Measurements from ENCODE around the gene FXR2. TPM values are rescaled to one million over a fixed set of nuclear protein-coding genes. Genes with fewer than 3 reads are reported as not detected.

FXR2 gene
- total RNA-seq, 1 experiment from 2014 or later = 36.4 TPM

GRCh38 chr17:7589204-7589868 is 25.4 kb downstream of the FXR2 start:
- Mint-ChIP-seq H3K27me3 (ENCODE audit: low read depth) (no peaks in the 10 kb centered on the region), H3K4me1 (peaks cover 25 to 56% of the 10 kb centered on the region in 2 experiments), H3K27ac (peak overlapping the region in 2 of 3 experiments; percentile 65 to 83; a peak in 2 of 7 replicates), H3K9me3 (no peaks in the 10 kb centered on the region), H3K36me3 (ENCODE audit: insufficient read depth in 1 of 3, low read depth in 3 of 3) (peaks cover 27 to 62% (median 53%) of the 10 kb centered on the region in 3 experiments), H3K4me3 (peak overlapping the region in 1 of 2 experiments; percentile 48; a peak in 2 of 5 replicates)
- peak overlapping the region; percentile 89 for H3K14ac ChIP-seq (ENCODE audit: insufficient read depth, low read length)
- no peak overlapping the region for H4K5ac ChIP-seq (ENCODE audit: insufficient read length, low read depth, low read length)
- peak overlapping the region; percentile 20 for H3K56ac ChIP-seq (ENCODE audit: insufficient read length, low read depth, low read length)
- no peak overlapping the region for H2AK5ac ChIP-seq (ENCODE audit: insufficient read length, low read length)
- WGBS (ENCODE audit: extremely low coverage, insufficient read length, low lambda C conversion rate) = no CpG with 5 or more reads among the region's 56 CpGs
- H3T11ph ChIP-seq (ENCODE audit: low read length) = no peak overlapping the region
- peaks cover 10% of the 10 kb centered on the region for H3K23me2 ChIP-seq (ENCODE audit: insufficient read length, low read depth, low read length, poor library complexity, severe bottlenecking)
- H3K79me2 ChIP-seq (ENCODE audit: insufficient read depth, low read length) = no peaks in the 10 kb centered on the region
- H3K23ac ChIP-seq (ENCODE audit: insufficient read length, low read depth, low read length) = no peak overlapping the region
- no peaks in the 10 kb centered on the region for H4K20me1 ChIP-seq (ENCODE audit: control insufficient read depth, insufficient read depth, insufficient read length)
- H4K91ac ChIP-seq (ENCODE audit: insufficient read length, low read depth, low read length) = no peak overlapping the region
- no peaks in the 10 kb centered on the region for H3K27me3 ChIP-seq (ENCODE audit: insufficient read depth, low read length)
- H3K27ac ChIP-seq (ENCODE audit: insufficient read length, low read depth, low read length) = no peak overlapping the region
- no peak overlapping the region for H4K8ac ChIP-seq (replicated peaks; ENCODE audit: insufficient read length, low read depth, low read length)
- DNase-seq = peak; percentile 93
- peak overlapping the region; percentile 70 for H3K9ac ChIP-seq (ENCODE audit: extremely low read depth, insufficient read length, low read length)
- peak overlapping the region; percentile 87 for H2BK15ac ChIP-seq (ENCODE audit: low read depth, low read length)
- no peak overlapping the region for H2BK120ac ChIP-seq (ENCODE audit: low read depth, low read length, poor library complexity, severe bottlenecking)
- no peak overlapping the region; the same call in 1 of the 2 replicates for H3K4ac ChIP-seq (ENCODE audit: low read depth, low read length)
- peak overlapping the region; percentile 91 for H3K4me2 ChIP-seq (ENCODE audit: insufficient read depth, insufficient read length, low read length)
- no peak overlapping the region for H2AFZ ChIP-seq (ENCODE audit: low read length)
- no peak overlapping the region for H2BK5ac ChIP-seq (ENCODE audit: insufficient read length, low read length)
- H3K18ac ChIP-seq (ENCODE audit: insufficient read length, low read depth, low read length) = peak overlapping the region; percentile 34
- peak; percentile 89 for TF ChIP-seq CTCF (conservative IDR thresholded peaks at IDR 0.05)
- H3K9me3 ChIP-seq (ENCODE audit: control insufficient read depth, low read depth, low read length) = no peaks in the 10 kb centered on the region
- no peaks in the 10 kb centered on the region; the same call in 1 of the 2 replicates for H3K4me1 ChIP-seq (ENCODE audit: insufficient read depth, low read length)
- no peak overlapping the region for H2BK12ac ChIP-seq (ENCODE audit: insufficient read length, low read depth, low read length)
- no peaks in the 10 kb centered on the region for H3K79me1 ChIP-seq (ENCODE audit: insufficient read depth, low read depth, low read length, poor library complexity, severe bottlenecking)
- no peak overlapping the region for H2BK20ac ChIP-seq (ENCODE audit: low read depth, low read length, poor library complexity, severe bottlenecking)

All from H9 (cell line).